Measurements from ENCODE around the gene GRID2IP. TPM values are rescaled to one million over a fixed set of nuclear protein-coding genes. Genes with fewer than 3 reads are reported as not detected.
A peak's percentile ranks its signal among the peaks of the same experiment; 100 is the strongest.

The GRID2IP gene
- total and polyA plus RNA-seq, 2 donors from 2014 or later, result 0.11 to 0.76 TPM

GRCh38 chr7:6495597-6496262 is 55.5 kb downstream of the GRID2IP start:
- intact Hi-C loops (cut with DNase I), result no loop called here
- no peak overlapping the region for H3K9ac ChIP-seq (ENCODE audit: low read length in 3 of 3)
- DNase-seq, result peak in 1 of 5 donors; percentile 2
- no peak for FAIRE-seq
- H3K27ac ChIP-seq (ENCODE audit: low read depth in 2 of 2, low read length in 2 of 2), result no peak overlapping the region
- no peaks in the 10 kb centered on the region for H3K27me3 ChIP-seq (ENCODE audit: control insufficient read depth, insufficient read depth, low read length)
- no peak overlapping the region for H3K4me3 ChIP-seq (ENCODE audit: low read length in 3 of 3)
- no peaks in the 10 kb centered on the region for H3K9me3 ChIP-seq (ENCODE audit: control insufficient read depth in 2 of 3, insufficient read depth in 1 of 3, low read length in 3 of 3)
- H3K36me3 ChIP-seq (ENCODE audit: control insufficient read depth in 2 of 3, insufficient read depth in 3 of 3, low read length in 3 of 3), result no peaks in the 10 kb centered on the region
- no peaks in the 10 kb centered on the region for H3K4me1 ChIP-seq (ENCODE audit: control insufficient read depth in 2 of 3, insufficient read depth in 2 of 3, low read depth in 1 of 3, low read length in 3 of 3)
- TF ChIP-seq CTCF (IDR thresholded peaks at IDR 0.05; ENCODE audit: borderline replicate concordance, extremely low read depth, insufficient read depth), result no peak

- no peak overlapping the region for H3K4me3 ChIP-seq (ENCODE audit: low read length in 3 of 3)
- DNase-seq, result no peak
- no peak for TF ChIP-seq CTCF (IDR thresholded peaks at IDR 0.05; ENCODE audit: borderline replicate concordance, extremely low read depth, insufficient read depth)
- no peak overlapping the region for H3K27ac ChIP-seq (ENCODE audit: low read depth in 2 of 2, low read length in 2 of 2)
- no peak for FAIRE-seq
- H3K27me3 ChIP-seq (ENCODE audit: control insufficient read depth, insufficient read depth, low read length), result no peaks in the 10 kb centered on the region
- no peaks in the 10 kb centered on the region for H3K4me1 ChIP-seq (ENCODE audit: control insufficient read depth in 2 of 3, insufficient read depth in 2 of 3, low read depth in 1 of 3, low read length in 3 of 3)
- intact Hi-C loops (cut with DNase I), result no loop called here
- H3K36me3 ChIP-seq (ENCODE audit: control insufficient read depth in 2 of 3, insufficient read depth in 3 of 3, low read length in 3 of 3), result no peaks in the 10 kb centered on the region
- no peak overlapping the region for H3K9ac ChIP-seq (ENCODE audit: low read length in 3 of 3)
- H3K9me3 ChIP-seq (ENCODE audit: control insufficient read depth in 2 of 3, insufficient read depth in 1 of 3, low read length in 3 of 3), result no peaks in the 10 kb centered on the region
Observed at GRCh38 chr7:6494365-6494764, 56.9 kb downstream of the GRID2IP start.

- FAIRE-seq, result no peak
- TF ChIP-seq CTCF (IDR thresholded peaks at IDR 0.05; ENCODE audit: borderline replicate concordance, extremely low read depth, insufficient read depth), result no peak
Observed at GRCh38 chr7:6491194-6491593, 60.1 kb downstream of the GRID2IP start.

GRCh38 chr7:6489612-6490011 is 61.6 kb downstream of the GRID2IP start:
- Histone ChIP-seq H3K9me3 (ENCODE audit: control insufficient read depth in 2 of 3, insufficient read depth in 1 of 3, low read length in 3 of 3) (no peaks in the 10 kb centered on the region), H3K27me3 (ENCODE audit: control insufficient read depth, insufficient read depth, low read length) (no peaks in the 10 kb centered on the region), H3K9ac (ENCODE audit: low read length in 3 of 3) (no peak overlapping the region), H3K4me1 (ENCODE audit: control insufficient read depth in 2 of 3, insufficient read depth in 2 of 3, low read depth in 1 of 3, low read length in 3 of 3) (no peaks in the 10 kb centered on the region), H3K27ac (ENCODE audit: low read depth in 2 of 2, low read length in 2 of 2) (no peak overlapping the region), H3K36me3 (ENCODE audit: control insufficient read depth in 2 of 3, insufficient read depth in 3 of 3, low read length in 3 of 3) (no peaks in the 10 kb centered on the region), H3K4me3 (ENCODE audit: low read length in 3 of 3) (no peak overlapping the region)
- no peak for TF ChIP-seq CTCF (IDR thresholded peaks at IDR 0.05; ENCODE audit: borderline replicate concordance, extremely low read depth, insufficient read depth)
- DNase-seq (no peak), FAIRE-seq (no peak)
- intact Hi-C loops (cut with DNase I), result no loop called here

More at GRCh38 chr7:6491194-6491593, 60.1 kb downstream of the GRID2IP start:
- no peaks in the 10 kb centered on the region for H3K27me3 ChIP-seq (ENCODE audit: control insufficient read depth, insufficient read depth, low read length)
- H3K4me3 ChIP-seq (ENCODE audit: low read length in 3 of 3), result no peak overlapping the region
- H3K36me3 ChIP-seq (ENCODE audit: control insufficient read depth in 2 of 3, insufficient read depth in 3 of 3, low read length in 3 of 3), result no peaks in the 10 kb centered on the region
- H3K9me3 ChIP-seq (ENCODE audit: control insufficient read depth in 2 of 3, insufficient read depth in 1 of 3, low read length in 3 of 3), result no peaks in the 10 kb centered on the region
- DNase-seq, result peak in 1 of 5 donors; percentile 27
- no peak overlapping the region for H3K27ac ChIP-seq (ENCODE audit: low read depth in 2 of 2, low read length in 2 of 2)
- intact Hi-C loops (cut with DNase I), result no loop called here
- H3K4me1 ChIP-seq (ENCODE audit: control insufficient read depth in 2 of 3, insufficient read depth in 2 of 3, low read depth in 1 of 3, low read length in 3 of 3), result no peaks in the 10 kb centered on the region
- H3K9ac ChIP-seq (ENCODE audit: low read length in 3 of 3), result no peak overlapping the region
